IMR-90 (cell line): ENCODE measurements around the gene ASB13.

Experiments
- CTCF ChIP-seq: conservative IDR thresholded peaks from 2 replicates; pipeline ENCODE4 v1.5.1; 2012; ENCODE audit warnings: mild to moderate bottlenecking, low read depth, low read length, improper control_type of control experiment
- MXI1 ChIP-seq: IDR thresholded peaks from 2 replicates; pipeline ENCODE4 v1.6.1; 2012; ENCODE audit warnings: low read depth, mild to moderate bottlenecking, low read length, moderate library complexity, borderline replicate concordance
- POLR2A ChIP-seq: IDR thresholded peaks from 2 replicates; pipeline ENCODE4 v1.6.1; 2012; ENCODE audit warnings: mild to moderate bottlenecking, low read depth, low read length
- RAD21 ChIP-seq: IDR thresholded peaks from 2 replicates; pipeline ENCODE4 v1.6.1; 2012; ENCODE audit warnings: low read length, improper control_type of control experiment
- RFX5 ChIP-seq: IDR thresholded peaks from 2 replicates; pipeline ENCODE4 v1.8.0; 2012; ENCODE audit warnings: low read depth, mild to moderate bottlenecking, low read length, moderate library complexity
- SMC3 ChIP-seq: fragments of 150-350 bp; IDR thresholded peaks from 2 replicates; pipeline ENCODE4 v1.6.1; 2016; ENCODE audit warnings: low read depth, mild to moderate bottlenecking, antibody characterized with exemption, low read length, moderate library complexity
- USF2 ChIP-seq: fragments of 150-350 bp; IDR thresholded peaks from 2 replicates; pipeline ENCODE4 v1.6.1; 2017; ENCODE audit warnings: mild to moderate bottlenecking, antibody characterized with exemption, low read length, low read depth

GRCh38 chr10:5620966-5621365 is 45.4 kb downstream of the ASB13 start:
- TF ChIP-seq SMC3 (no peak), POLR2A (no peak), CTCF (no peak), RAD21 (no peak), MXI1 (no peak), RFX5 (no peak), USF2 (no peak)
